Left ventricle myocardium superior (tissue), 1 donor: ENCODE results near the gene C17orf100. TPM values are rescaled to one million over a fixed set of nuclear protein-coding genes. Genes with fewer than 3 reads are reported as not detected.

Experiments used
- ATAC-seq: fragments of 200-7000 bp; cut with Tn5 transposase; one replicate; pipeline ENCODE4 v1.9.1; 2020; ENCODE audit warnings: mild to moderate bottlenecking, moderate library complexity
- DNase-seq: peaks from one replicate; pipeline ENCODE4 v3.0.0-alpha.2; 2020
- intact Hi-C: fragments of 100-400 bp; cut with micrococcal nuclease; formaldehyde crosslinking; loops from one replicate; pipeline ENCODE4 v1.11.0; 2022
- long read RNA-seq: library from polyadenylated mRNA; unstranded; transcript quantifications from one replicate; pipeline ENCODE4 v2.0.0, GENCODE V29; 2021
- total RNA-seq: library from RNA; stranded (reverse); fragmentation: NEBNext Ultra II Directional; extraction: Animal tissue kit (Norgen Biotek cat#: 25700); gene quantifications from one replicate; pipeline ENCODE4 v1.2.1, GENCODE V29; 2021
- donor health status: DM: no; HTN: yes; CAD: no; lungs with severe emphysema.

The C17orf100 gene
- 0.47 TPM for total RNA-seq
- long read RNA-seq, partial matches to known transcripts, result 0 of 1 reads
- long read RNA-seq, other reads (novel, unspliced or antisense), result 0 of 1 reads

DNA sequence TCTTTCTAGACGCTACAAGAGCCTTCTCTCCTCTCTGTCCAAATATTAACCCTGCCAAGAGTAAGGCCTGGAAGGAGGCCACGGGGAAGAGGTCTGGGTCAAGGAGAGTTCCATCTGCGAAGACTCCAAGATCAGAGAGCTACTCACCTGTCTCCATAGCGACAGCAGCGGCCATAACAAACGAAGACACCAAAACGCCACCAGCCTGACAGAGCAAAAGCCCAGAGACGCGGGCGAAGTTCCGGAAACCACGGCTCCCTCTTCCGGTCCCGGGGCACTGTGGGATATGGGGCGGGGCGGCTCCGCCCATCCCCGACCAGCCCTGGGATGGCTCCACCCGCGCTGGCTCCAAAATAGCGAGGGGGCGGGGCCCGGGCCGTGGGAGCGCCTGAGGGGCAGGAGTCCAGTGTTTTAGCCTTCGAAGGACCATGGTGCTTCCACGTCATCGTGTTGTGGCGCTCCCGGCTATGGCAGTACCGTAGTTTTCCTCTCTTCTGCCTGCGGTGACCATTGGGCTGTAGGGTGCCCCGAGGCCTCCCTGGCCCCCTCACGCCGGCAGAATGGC, at the start of gene C17orf100, which contains the start of gene MED31:
TSS of gene C17orf100 (plus strand) at position 409 of the 565 bp plus-strand sequence. CDS start at position 561, 152 bp downstream.
TSS of gene MED31 (minus strand) at position 252 of the 565 bp plus-strand sequence. CDS start at position 175, 77 bp downstream.
- ATAC-seq, result peak; percentile 99
- DNase-seq, result peak; percentile 97
- intact Hi-C loops, result no loop called here

DNA sequence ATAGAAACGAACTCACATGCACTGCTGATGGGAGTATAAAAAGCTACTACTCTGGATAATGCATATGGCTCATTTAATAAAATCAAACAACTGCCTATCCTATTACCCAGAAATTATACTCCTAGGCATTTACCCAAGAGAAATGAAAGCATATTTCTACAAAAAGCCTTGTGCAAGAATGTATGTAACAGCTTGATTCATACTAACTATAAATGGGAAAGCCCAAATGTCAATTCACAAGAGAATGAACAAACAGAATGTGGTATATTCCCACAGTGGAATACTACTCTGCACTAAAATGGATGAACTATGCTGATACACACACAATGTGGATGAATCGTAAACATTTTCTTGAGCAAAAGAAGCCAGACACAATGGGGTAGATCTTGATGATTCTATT, 49.4 kb upstream of the C17orf100 start:
- DNase-seq, result no peak
- ATAC-seq, result no peak
- intact Hi-C loops, result no loop called here

DNA sequence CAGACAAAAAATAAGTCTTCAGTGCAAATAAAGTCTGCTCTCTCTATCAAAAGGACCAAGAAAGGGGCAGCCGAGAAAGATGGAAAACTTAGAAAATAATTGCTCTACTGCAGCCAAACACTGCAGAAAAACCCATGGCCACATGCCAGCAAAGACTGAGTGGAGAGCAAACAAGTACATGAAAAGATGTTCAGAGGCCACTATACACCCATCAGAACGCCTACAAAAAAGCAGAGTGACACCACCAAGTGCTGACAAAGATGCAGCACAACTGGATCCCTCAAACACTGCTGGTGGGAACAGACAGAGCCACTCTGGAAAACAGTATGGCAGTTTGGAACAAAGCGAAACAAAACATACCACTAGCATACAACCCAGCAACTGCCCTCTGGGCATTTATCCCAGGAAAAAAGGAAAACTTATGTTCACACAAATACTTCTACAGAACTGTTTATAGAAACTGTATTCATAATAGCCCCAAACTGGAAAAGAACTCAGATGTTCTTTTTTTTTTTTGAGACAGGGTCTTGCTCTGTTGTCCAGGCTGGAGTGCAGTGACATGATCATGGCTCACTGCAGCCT, 47.7 kb upstream of the C17orf100 start:
- no peak for ATAC-seq
- DNase-seq, result no peak
- intact Hi-C loops, result no loop called here

DNA sequence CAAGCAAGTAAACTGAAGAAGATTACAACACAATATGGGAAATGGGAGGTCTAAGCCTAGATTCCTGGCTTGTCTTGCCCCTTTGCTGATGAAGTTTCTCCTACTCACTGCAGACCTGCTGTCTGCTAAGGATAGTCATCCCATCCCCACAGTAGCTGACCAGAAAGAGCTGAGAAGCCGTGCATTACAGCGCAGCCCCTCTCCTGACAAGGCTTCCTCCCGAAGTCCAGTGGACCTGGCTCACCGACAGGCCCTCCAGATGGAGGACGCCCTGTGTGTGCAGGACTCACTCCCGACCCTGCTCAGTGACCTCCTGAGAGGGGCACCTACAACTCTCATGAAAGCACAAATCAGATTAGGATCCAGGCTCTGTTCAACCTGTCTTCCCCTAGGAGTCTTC, 46.4 kb upstream of the C17orf100 start:
- no peak for DNase-seq
- intact Hi-C loops, result no loop called here
- ATAC-seq, result no peak

DNA sequence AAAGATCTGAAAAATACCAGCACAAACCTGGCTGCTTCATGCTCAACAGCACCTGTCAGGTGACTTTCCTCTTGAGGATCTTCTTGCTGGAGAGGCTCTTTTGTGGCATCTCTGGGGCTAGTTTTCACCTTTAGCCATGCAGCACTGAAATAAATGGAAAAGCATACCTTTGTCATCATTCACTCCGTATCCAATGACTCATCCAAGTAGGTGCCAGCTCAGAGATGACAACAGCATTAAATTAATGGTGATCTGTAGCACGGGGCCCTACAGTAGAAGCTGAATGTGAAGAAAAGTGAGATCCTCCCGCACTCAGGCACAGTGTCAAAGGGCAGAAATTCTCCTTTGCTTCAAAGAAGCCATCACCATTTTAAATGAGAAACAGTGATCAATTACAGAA, 43.2 kb upstream of the C17orf100 start:
- DNase-seq, result no peak
- ATAC-seq, result no peak
- intact Hi-C loops, result no loop called here

DNA sequence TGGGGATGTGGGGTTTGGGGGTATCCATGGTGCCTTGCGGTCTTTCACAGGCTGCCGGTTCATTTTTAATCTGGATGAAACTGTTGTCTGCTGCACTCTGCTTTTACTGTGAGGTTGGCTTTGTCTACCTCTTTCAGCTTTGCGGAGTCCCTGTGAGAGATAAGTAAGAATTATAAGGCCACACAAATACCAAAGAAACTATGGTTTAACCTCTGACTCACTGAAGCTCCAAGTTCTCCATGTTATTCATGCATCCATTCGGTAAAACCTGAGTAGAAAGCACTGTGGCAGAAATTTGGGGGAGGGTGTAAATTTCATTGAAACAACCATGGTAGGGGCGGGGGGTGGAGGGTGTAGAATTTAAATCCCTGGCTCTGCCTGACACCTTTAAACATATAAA, 41.6 kb upstream of the C17orf100 start:
- intact Hi-C loops, result no loop called here
- DNase-seq (no peak), ATAC-seq (no peak)

DNA sequence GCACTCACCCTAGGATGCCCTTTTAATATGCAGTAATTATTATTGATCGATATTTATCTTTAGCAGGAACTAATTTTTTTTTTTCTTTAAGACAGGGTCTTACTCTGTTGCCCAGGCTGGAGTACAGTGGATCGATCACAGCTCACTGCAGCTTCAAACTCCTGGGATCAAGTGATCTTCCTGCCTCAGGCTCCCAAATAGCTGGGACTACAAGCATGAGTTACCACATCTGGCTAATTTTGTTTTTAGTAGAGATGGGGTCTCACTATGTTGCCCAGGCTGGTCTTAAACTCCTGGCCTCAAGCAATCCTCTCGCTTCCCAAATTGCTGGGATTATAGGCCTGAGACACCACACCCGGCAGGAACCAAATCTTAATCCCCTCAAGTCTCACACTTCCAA, 40.3 kb upstream of the C17orf100 start:
- no peak for ATAC-seq
- intact Hi-C loops, result no loop called here
- no peak for DNase-seq

DNA sequence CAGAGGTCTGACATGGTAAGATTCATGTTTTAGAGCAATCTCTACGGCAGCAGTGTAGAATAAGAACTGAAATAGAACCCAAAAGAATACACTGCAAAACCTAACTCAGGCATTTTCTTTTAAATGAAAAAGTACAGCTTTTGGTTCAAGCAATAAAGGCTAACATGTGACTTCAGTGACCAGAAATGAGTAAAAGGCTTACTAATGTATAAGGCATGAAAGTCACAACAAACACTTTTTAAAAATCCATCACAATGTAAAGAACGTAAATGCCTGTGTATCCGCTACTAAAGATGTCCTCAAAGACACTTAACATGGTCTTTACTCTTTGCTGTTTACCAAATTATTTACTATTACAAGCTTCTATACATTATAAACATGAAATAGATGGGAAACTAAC, 27.6 kb upstream of the C17orf100 start:
- intact Hi-C loops, result no loop called here
- no peak for DNase-seq
- ATAC-seq, result no peak

DNA sequence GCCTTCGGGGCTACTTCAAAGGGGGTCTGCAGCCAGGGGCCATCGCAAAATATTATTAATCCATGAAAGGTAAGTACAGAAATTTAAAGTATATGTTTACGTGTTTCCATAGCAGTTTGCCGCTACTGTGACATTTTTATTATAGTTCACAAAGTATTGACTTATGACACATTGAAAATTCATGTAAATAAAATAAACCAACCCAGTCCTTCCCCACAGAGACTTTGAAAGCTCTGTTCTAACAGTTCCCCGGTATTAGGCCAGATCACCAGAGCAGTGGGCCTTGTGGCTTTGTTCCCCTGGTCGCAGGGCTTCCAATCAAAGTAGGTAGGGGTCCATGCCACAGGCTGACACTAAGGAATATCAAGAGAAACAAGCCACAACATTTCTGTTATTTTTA, 24.9 kb upstream of the C17orf100 start:
- DNase-seq, result no peak
- intact Hi-C loops, result no loop called here
- ATAC-seq, result no peak

DNA sequence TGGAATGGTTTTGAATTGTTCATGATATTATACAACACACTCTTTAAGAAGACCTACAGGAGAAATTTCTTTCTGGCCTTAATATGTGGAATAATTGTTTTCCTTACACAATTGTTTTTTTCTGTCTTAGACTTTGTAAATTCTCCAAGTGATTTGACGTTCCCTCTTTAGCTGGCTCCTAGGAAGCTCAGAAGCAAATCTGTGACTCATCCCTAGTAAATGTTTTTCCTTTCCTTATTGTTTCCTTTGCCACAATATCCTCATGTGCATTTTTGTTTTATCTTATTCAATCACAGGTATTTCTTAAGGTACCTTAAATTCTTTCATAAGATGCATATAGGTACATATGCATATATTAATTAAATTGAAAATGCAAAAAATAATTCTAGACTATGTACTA, 24.5 kb upstream of the C17orf100 start:
- intact Hi-C loops, result no loop called here
- no peak for ATAC-seq
- no peak for DNase-seq

DNA sequence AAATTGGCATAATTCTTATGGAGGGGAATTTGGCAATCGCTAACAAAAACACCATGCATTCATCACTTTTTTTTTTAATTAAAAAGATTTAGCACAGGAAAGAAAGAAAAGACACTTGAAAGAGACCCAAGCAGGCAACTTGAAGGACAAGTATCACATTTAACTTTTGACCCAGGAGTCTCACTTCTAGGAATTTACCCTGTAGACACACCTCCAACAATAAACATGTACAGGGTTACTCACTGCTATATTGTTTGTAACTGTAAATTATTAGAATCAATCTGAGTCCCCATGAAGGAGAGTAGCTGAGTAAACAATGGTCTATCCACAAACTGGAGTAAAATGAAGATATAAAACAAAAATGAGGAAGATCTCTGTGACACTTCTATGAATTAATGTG, 21.2 kb upstream of the C17orf100 start:
- intact Hi-C loops, result no loop called here
- DNase-seq, result no peak
- no peak for ATAC-seq

DNA sequence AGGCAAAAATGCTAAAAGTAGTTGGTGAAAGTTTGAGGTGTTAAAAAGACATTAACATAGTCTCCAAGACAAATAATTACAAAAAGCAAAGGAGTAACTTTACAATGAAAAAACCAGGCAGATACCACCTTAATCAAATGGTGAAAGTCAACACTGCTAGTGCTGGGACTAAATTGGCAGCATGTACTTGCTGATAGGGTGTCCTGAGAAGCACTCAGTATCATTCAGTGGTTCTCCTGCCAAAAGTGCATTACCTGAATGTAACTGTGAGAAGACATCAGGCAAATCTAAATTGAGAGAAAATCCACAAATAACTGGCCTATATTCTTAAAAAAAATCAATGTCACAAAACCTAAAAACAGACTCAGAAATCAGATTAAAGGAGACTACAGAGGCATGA, 19.0 kb upstream of the C17orf100 start:
- intact Hi-C loops, result no loop called here
- peak; percentile 84 for ATAC-seq
- no peak for DNase-seq

DNA sequence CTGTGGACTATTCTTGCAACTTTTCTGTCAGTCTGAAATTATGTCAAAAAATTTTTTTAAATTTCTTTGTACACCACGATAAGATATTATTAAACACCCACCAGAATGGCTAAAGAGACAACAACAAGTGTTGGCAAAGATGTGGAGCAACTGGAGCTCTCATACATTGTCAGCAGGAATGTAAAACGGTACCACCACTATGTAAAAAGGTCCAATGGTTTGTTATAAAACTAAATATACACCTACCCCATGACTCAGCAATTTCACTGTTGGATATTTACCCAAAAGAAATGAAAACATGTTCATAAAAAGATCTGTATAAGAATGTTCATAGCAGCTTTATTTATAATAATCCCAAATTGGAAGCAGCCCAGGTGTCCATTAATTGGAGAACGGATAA, 18.3 kb upstream of the C17orf100 start:
- ATAC-seq, result no peak
- no peak for DNase-seq
- intact Hi-C loops, result no loop called here

DNA sequence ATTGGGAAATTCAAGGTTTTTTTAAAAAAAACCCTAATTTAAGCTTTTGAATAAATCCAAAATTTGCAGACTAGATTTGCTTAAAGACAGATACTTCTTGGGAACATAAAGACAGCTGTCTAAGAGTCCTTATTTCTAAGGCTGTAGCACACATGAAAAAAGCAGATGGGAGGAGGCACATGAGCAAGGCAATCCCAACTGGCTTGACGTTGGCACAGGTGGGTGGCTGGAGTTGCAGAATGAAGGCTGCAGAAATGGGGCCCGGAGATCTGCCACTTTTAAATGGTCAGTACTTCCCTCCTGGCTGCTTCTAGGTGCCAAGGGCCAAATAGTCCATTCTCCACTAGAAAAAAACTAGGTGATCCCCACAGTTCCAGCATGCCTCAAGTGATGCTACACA, 15.5 kb upstream of the C17orf100 start:
- no peak for DNase-seq
- intact Hi-C loops, result no loop called here
- no peak for ATAC-seq

DNA sequence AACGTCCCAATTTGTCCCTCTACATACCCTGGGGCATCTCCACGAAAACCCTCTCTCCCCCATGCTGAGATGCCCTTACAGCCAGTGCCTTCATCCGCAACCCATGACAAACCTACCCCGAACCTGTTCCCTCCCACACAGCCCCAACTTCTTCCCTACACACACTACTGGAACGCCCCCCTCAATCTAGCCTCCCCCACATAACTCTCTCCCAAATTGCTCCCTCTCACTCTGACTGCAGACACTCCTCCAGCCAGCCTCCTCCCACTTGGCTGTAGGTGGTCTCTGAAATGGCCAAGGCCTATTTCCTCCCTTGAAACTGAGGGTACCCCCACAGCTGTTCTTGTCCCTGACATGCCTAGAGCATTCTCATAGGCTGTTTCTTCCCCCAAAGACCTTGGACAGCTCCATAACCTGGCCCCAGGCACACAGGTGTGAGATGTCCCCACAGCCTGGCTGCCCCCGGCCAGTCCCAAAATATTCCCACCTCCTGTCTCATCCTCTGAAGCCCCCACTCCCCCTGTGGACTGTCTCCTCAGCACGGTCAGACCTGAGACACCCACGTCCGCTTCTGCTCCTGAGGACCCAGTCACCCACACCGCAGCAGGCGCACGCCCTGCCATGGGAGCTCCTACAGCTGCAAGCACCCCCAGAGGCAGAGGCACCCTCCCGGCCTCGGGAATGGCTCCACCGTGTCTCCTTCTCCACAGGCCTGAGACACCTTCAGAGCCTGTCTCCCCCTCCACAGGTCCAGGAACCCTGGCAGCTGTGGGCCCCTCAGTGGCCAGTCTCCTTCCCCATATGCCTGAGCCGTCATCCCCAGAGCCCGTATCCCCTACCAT, 14.7 kb upstream of the C17orf100 start:
- no peak for DNase-seq
- ATAC-seq, result no peak
- intact Hi-C loops, result no loop called here

DNA sequence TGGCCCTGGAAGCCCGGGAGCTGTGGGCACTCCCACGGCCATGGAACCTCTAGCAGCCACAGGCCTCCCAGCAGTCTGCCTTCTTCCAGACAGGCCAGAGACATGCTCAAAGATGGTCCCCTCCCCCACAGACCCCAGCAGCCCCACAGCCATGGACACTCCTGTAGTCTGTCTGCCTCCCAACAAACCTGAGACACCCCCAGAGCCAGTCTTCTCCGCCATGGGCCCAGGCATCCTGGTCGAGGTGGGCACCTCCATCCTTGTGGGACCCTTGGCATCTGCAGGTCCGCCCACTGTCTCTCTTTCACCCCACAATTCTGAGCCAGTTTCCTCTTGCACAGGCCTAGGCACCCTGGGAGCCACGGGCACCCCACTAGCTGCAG, 14.1 kb upstream of the C17orf100 start:
- DNase-seq, result no peak
- intact Hi-C loops, result no loop called here
- no peak for ATAC-seq

DNA sequence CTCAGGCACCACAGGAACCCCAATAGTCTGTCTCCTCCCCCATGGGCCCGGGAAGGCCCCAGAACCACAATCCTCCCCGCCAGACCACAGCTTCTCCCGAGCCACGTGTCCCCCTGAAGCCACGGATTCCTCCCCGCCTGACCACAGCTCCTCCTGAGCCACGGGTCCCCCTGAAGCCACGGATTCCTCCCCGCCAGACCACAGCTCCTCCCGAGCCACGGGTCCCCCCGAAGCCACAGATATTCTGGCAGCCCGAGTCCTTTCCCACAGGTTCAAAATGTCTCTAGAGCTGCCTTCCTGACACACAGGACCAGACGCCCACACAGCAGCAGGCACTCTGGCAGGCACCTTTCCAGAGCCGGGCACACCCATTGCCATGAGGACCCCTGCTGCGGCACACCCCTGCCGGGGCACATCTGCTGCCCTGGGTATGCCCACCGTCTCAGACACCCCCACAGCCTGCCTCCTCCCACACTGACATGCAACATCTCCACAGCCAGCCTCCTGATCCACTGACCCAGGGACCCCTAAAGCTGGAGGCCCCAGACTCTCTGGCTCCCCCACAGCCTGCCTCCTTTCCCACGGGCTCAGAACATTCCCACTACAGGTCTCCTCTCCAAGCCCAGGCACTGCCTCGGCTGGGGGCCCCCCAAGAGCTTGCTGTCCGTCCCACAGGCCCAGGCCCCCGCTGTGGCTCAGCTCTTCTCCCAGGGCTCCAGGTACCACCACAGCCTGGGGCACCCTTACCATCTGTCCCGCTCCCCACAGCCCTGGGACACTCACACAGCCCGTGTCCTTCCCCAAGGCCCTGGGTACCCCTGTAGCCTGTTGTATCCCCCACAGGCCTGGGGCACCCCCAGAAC, 13.3 kb upstream of the C17orf100 start:
- no peak for DNase-seq
- intact Hi-C loops, result no loop called here
- no peak for ATAC-seq

DNA sequence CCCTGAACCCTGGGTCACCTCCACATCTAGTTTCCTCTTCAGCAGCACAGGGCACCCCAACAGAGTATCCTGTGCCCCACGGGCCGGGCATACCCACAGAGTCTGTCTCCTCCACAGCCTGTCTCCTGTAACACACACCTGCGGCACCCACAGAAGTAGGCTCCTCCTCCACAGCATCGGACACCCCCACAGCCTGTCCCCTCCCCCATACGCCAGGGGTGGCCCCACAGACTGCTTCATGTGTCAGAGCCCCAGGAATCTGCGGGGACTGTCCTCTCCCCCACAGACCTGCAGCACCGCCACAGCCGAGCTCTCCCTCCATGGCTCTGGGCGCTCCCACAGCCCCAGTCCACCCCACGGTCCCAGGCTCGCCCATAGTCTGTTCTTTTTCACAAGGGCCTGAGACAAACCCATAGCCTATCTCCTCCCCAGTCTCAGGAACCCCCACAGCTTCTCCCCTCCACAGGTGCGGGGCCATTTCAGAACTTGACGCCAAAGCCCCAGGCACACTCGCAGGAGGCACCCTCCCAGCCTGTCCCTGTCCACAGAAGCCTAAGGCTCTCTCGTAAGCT, 12.5 kb upstream of the C17orf100 start:
- ATAC-seq (no peak), DNase-seq (no peak)
- intact Hi-C loops, result no loop called here
